HG03378 (cell line): ENCODE results near the gene CHD9.

ENCODE experiments used
- ATAC-seq: cut with Tn5 transposase; IDR thresholded peaks from one replicate; pipeline ENCODE4 v1.9.1; 2021; ENCODE audit warnings: mild to moderate bottlenecking, moderate library complexity; ENCODE audit not compliant: unreplicated experiment

Gene CHD9

GRCh38 chr16:53355064-53355463 lies 300.3 kb downstream of the CHD9 start:
- no peak for ATAC-seq

DNA sequence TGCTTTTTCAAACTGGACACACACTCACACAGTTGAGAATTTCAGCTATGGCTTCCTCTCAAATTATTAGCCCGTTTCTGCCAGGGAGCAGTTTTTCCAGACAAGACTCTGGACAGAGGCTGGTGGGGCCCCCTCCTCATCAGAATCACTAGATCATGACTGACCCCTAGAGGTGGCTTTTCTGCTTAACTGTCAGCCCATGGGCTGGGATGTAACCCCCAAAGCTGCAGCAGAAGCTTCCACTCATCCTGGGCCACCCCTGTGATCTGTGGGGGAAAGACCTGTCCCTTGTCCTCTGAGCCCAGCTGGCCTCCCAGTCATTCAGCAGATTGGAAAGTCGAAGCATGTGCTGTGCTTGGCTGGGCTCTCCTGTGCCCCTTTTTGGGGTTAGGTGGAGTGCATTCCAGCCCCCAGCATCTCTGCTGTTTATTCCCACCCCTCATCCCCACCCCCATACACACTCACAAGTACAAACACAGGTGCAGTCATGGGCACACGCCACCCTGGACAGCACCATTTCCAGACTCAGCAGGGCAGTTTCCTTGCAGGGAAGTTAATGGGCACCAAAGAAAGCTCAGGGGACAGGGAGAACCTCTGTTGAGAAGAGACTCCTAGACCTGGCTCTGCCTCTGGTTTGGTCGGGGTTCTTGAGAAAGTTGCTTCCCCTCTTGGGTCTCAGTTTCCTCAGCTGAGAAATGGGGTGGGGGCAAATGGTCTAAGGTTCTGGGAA lies 301.9 kb downstream of the CHD9 start:
- no peak for ATAC-seq

- no peak for ATAC-seq
Observed at GRCh38 chr16:53357208-53357586, 302.4 kb downstream of the CHD9 start.

GRCh38 chr16:53357955-53358354 lies 303.2 kb downstream of the CHD9 start:
- no peak for ATAC-seq

GRCh38 chr16:53358884-53359283 lies 304.1 kb downstream of the CHD9 start:
- ATAC-seq = no peak

- no peak for ATAC-seq
Observed at GRCh38 chr16:53369921-53370320, 315.1 kb downstream of the CHD9 start.

DNA sequence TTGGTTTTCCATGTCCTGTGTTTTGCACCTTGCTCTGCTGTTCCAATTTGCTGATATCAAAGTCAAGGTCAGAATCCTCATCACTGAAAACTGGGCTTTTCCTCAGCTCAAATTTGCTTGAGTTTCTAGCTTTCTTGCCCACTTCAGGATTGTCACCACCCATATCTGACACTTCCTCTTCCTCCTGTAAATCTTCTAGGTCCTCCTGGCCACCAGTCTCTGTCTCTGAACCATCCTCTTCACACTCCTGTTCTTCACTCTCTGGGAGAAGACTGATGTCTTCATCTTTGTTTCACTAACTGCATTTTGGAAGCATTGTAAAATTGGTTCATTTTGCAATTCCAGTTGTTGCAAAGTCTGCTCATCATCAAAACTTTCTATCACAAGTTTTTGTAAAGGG lies 316.0 kb downstream of the CHD9 start:
- no peak for ATAC-seq

DNA sequence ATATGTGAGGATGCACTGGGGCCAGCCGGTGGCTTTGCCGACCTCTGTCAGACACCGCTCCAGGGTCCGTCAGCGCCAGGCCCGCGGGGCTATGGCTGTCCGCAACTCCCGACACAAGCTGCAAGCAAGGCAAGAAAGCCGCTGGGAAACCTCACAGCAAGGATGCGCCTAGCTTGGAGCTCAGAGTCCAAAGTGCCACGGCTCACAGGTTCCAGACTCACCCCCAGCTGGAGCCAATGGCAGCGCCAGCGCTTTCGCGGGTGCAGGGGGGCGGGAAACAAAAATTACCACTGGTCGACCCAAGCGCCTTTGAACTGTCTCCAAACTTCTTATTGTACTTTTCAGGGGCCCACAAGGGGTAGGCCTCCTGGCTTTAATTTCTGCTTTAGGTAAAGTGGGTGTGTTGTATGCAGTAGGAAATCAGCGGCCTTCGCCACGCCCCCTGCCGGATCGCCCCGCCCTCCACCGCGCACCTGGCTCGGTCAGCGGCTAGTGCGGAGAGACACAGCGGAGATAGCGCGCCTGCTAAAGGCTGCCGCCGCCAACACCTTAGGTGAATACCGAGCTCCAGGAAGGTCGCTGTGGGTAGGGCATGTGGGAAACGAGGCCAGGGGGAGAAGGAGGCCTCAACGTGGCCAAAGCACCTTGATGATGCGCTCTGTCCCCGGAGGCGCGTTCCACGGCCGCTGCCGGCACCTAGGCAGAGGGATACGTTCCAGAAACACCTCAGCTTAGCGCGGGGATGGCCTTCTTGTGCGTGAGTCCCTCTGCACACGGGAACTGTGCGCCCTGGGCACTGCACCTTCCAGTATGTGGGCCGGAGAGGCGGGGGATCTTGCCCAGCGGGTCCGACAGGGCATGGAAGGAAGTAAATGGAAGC lies 318.4 kb downstream of the CHD9 start:
- no peak for ATAC-seq

DNA sequence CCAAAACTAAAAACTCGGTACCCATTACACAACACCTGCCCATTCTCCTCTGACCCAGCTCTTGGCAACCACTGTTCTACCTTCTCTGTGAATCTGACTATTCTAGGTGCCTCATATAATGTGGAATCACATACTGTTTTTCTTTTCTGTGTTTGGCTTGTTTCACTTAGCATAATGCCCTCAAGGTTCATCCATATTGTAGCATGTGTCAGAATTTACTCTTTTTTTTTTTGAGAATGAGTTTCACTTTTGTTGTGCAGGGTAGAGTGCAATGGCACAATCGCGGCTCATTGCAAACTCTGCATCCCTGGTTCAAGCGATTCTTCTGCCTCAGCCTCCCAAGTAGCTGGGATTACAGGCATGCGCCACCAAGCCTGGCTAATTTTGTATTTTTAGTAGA lies 320.0 kb downstream of the CHD9 start:
- ATAC-seq = no peak

DNA sequence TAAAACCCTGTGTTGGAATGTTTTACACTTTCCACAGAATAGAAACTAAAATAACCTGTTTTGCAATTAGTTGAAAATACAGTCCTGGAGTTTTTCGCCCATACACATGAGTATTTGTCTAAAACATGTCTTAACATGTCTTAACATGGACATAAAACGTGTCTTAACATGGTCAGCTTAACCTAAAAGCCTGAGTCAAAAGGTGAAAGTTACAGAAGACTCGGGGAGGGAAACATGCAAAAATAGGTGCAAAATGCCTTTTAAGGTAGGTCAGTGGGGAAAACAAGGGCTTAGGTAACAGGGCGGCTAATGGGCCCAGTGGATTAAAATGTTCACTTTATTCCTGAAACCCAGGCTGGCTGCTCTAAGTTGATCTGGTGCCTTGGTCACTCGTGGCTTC lies 323.3 kb downstream of the CHD9 start:
- no peak for ATAC-seq
